Suppressor macrophage treated with lipopolysaccharide for 1 hour (primary cell): ENCODE measurements around the gene DEDD2.

ENCODE experiments used
- DNase-seq, 3 donors: peaks; one replicate each; pipeline ENCODE4 v3.0.0-alpha.2; 2020 to 2022

Gene DEDD2

DNA sequence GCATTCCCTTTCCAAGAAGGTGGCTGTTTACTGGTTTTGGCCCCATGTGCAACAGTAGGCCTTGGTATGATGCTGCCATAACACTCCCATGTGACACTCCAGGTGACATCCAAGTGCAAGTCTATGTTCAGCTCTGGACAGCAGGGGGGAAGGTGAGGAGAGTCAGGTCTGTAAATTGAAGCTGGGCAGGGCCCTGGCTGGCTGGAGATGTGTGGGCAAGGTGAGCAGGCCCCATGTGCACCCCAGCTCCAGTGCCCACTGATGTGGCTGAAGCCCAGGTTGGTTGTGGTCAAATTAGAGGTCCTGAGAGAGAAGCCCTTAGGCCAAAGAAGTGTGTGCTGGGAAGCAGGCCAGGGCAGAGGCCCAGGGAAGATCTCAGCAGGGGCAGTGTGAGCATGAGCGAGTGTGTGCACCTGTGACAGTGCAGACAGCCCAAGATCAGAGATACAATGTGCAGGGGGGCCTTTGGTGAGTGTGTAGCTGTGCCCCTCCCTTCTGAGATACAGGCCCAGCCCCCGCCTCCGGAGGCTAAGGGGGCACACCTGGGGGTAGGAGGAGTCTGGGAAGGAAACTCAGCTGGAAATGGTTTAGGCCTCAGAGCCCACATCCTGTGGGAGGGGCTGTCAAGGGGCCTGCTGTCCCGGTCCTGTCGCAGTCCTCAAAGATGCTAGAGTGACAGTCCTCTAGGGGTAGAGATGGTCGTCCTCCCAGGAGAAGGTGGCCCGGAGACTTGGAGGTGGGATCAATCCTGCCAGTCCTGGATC, 18.6 kb downstream of the DEDD2 start:
- DNase-seq: no peak

- DNase-seq: peak; percentile 49 to 69 (median 59)
Measured at GRCh38 chr19:42197375-42197817, 20.1 kb downstream of the DEDD2 start.

GRCh38 chr19:42196011-42197001, 21.2 kb downstream of the DEDD2 start:
- DNase-seq: no peak

- no peak for DNase-seq
Measured at GRCh38 chr19:42193706-42194105, 23.8 kb downstream of the DEDD2 start.

DNA sequence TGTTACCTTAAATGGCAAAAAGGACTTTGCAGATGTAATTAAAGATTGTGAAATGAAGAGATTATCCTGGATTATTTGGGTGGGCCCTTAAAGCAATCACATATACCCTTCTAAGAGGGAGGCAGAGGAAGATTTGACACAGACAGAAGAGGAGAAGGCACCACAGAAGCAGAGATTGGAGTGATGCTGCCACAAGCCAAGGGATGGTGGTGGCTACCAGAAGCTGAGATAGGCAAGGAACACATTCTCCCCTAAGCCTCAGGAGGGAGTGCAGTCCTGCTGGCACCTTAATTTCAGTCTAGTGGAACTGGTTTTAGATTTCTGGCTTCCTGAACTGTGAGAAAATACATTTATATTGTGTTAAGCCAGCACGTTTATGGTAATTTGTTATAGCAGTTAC, 24.2 kb downstream of the DEDD2 start:
- no peak for DNase-seq

DNA sequence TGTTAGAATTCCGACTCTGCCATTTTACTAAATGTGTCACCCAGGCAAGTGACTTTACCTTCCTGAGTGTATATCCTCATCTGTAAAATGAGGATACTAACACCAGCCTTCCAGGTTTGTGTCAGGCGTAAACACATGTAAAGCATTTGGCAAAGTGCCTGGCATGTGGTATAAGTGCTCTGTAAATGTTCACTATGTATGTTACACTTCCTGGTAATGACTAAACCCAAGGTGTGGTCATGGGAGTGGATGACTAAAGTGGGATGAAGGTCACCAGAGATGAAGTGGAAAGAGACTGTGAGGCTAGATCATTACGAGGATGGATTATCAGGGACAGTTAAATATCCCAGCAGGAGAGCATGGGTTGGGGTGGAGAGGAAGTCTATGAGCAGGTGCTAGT, 25.6 kb downstream of the DEDD2 start:
- DNase-seq: peak; percentile 56 to 72 (median 68)

- no peak for DNase-seq
Measured at GRCh38 chr19:42191330-42191729, 26.1 kb downstream of the DEDD2 start.

- no peak for DNase-seq
Measured at GRCh38 chr19:42189133-42189532, 28.3 kb downstream of the DEDD2 start.

- no peak for DNase-seq
Measured at GRCh38 chr19:42188665-42189064, 28.8 kb downstream of the DEDD2 start.

- peak in 2 of 3 donors; percentile 22 to 24 for DNase-seq
Measured at GRCh38 chr19:42185277-42185676, 32.2 kb downstream of the DEDD2 start.

DNA sequence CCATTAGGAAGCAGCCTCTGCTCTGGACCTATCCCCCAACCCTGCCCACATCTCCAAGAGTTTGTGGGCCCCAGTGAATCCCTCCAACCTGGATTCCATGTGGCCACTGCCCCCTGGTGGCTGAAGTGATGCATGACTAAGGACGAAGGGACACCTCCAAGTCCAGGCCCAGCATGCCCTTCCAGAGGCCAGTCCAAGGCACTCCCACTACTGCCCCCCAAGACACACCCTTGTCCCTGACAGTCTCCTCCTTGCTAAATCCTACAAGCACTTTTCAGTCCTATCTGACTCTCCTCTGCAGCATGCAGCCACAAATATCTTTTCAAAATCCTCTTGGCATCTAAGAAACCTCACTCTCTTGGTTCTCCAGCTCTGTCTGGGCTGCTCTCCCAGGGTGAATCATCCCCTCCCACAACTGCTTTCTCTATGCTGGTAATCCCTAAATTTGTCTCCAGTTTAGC, 33.0 kb downstream of the DEDD2 start:
- peak; percentile 85 to 91 (median 87) for DNase-seq

- DNase-seq: peak in 1 of 3 donors; percentile 39
Measured at GRCh38 chr19:42178791-42179674, 38.4 kb downstream of the DEDD2 start.

- no peak for DNase-seq
Measured at GRCh38 chr19:42177686-42178019, 39.8 kb downstream of the DEDD2 start.

- DNase-seq: peak; percentile 78 to 91 (median 83)
Measured at GRCh38 chr19:42176990-42177685, 40.3 kb downstream of the DEDD2 start.

- no peak for DNase-seq
Measured at GRCh38 chr19:42176649-42176989, 40.9 kb downstream of the DEDD2 start.

DNA sequence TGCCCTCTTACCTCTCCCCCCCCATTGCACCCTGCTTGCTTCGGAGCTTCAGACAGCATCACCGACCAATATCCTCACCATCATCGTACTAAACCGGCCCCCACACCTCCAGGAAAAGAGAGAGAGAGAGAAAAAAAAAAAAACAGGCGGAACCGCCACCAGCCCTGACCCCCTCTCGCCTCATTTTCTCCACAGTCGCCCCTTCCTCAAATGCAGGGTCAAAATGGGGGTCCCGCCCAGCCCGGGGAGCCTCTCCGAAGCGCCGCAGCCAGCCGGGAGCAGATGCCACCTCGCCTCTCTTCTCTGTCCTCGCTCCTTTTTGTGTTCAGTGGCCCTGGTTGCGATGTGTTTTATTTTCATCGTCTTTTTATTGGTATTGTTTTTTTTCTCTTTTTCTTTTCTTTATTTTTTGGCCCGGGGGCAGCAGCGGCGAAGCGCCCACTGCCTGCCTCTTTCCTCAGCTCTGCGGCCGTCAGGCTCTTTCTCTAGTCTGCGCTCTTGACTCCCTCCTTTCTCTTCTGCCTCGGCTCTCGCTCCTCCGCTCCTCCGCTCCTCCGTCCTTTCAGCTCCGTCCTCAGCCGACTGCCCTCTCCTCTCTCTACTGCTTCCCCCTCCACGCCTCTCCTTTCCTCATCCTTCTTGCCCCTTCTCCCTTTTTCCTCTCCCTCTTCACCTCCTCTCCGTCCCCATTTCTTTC, 41.4 kb downstream of the DEDD2 start:
- peak in 2 of 3 donors; percentile 25 to 31 for DNase-seq

DNA sequence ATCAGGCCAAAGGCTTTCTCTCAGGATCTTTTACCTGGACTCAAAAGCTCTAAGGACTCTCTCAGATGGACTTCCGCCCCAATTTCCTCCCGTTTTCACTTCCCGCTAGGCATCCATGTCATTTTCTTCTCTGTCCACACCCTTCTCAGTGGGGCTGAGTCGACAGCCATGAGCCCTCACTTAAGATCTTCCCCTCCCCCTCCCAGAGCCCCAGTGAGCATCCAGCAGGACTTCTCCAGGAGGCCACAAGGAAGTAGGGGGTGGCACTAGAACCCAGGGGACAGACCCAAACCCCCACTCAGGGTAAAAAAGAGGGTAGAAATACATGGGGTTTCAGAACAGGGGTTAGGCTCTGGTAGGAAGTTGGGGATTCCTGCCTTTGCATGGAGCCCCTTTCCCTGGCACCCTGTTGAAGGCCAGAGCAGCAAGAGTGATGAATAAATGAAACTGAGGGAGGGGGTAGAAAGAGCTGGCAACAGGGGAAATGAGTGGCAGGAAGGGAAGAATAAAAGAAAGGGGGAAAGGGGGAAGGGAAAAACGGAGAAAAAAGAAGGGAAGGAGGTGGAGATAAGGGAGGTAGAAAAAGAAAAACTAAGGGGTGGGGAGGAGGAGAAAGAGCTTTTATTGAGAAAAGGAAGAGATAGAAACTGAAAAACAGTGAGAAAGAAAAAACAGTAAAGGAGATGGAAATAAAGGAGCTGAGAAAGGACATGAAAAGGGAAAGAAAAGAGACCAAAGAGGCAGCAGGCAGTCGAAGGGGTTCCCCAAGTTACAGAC, 42.3 kb downstream of the DEDD2 start:
- no peak for DNase-seq

GRCh38 chr19:42174188-42174587, 43.3 kb downstream of the DEDD2 start:
- DNase-seq: no peak

GRCh38 chr19:42173695-42174094, 43.8 kb downstream of the DEDD2 start:
- DNase-seq: no peak

GRCh38 chr19:42172261-42172660, 45.2 kb downstream of the DEDD2 start:
- DNase-seq: no peak

DNA sequence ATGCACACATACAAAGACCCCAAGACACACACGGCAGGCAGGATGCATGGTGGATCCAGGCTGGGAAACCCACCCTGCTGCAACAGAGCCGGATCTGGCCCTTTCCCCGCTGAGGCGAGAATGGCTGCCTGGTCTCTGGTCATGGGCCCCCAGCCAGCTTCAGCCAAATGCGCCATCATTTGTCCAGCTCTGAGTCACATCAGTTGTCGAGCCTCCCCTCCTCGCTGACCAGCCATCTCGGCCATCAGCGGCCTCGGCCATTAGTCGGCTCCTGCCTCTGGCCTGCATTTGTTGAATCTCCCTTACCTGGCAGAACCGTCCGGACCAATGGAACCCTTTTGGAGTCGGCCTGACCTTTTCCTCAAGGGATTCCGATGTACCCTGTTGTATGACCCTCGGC, 46.8 kb downstream of the DEDD2 start:
- DNase-seq: no peak
